ENCODE data around the gene VPS35L. TPM values are rescaled to one million over a fixed set of nuclear protein-coding genes. Genes with fewer than 3 reads are reported as not detected.

VPS35L gene
- total RNA-seq, 2 donors from 2014 or later, result 37.6 to 47.6 TPM

GRCh38 chr16:19588661-19589060 lies 33.2 kb downstream of the VPS35L start:
- no peaks in the 10 kb centered on the region for H3K27me3 Mint-ChIP-seq
- H3K9me3 ChIP-seq (ENCODE audit: control insufficient read depth, low read length, poor library complexity, severe bottlenecking), result no peaks in the 10 kb centered on the region
- peaks cover 2% of the 10 kb centered on the region for H3K36me3 Mint-ChIP-seq (ENCODE audit: low read depth)
- H3K4me3 Mint-ChIP-seq, result no peak overlapping the region
- DNase-seq (no peak), ATAC-seq (no peak)
- H3K27ac Mint-ChIP-seq, result no peak overlapping the region
- H3K4me1 Mint-ChIP-seq, result peaks cover 5% of the 10 kb centered on the region

- Mint-ChIP-seq H3K27ac (no peak overlapping the region), H3K4me1 (peaks cover 3% of the 10 kb centered on the region), H3K36me3 (ENCODE audit: low read depth) (no peaks in the 10 kb centered on the region), H3K4me3 (no peak overlapping the region), H3K27me3 (no peaks in the 10 kb centered on the region)
- H3K9me3 ChIP-seq (ENCODE audit: control insufficient read depth, low read length, poor library complexity, severe bottlenecking), result no peaks in the 10 kb centered on the region
- DNase-seq (no peak), ATAC-seq (no peak)
Measured at GRCh38 chr16:19589106-19589505, 33.6 kb downstream of the VPS35L start.

GRCh38 chr16:19589771-19590302 lies 34.3 kb downstream of the VPS35L start:
- no peak overlapping the region for H3K27ac Mint-ChIP-seq

GRCh38 chr16:19595043-19595767 lies 39.7 kb downstream of the VPS35L start:
- ATAC-seq (no peak), DNase-seq (no peak)
- Mint-ChIP-seq H3K27me3 (no peaks in the 10 kb centered on the region), H3K36me3 (ENCODE audit: low read depth) (peaks cover 7% of the 10 kb centered on the region), H3K4me1 (peaks cover 2% of the 10 kb centered on the region), H3K27ac (peak overlapping the region; percentile 45), H3K4me3 (no peak overlapping the region)
- H3K9me3 ChIP-seq (ENCODE audit: control insufficient read depth, low read length, poor library complexity, severe bottlenecking), result no peaks in the 10 kb centered on the region

More at GRCh38 chr16:19589771-19590302, 34.3 kb downstream of the VPS35L start:
- Mint-ChIP-seq H3K4me1 (peaks cover 3% of the 10 kb centered on the region), H3K27me3 (no peaks in the 10 kb centered on the region), H3K4me3 (no peak overlapping the region), H3K36me3 (ENCODE audit: low read depth) (peaks cover 2% of the 10 kb centered on the region)
- ATAC-seq, result no peak
- H3K9me3 ChIP-seq (ENCODE audit: control insufficient read depth, low read length, poor library complexity, severe bottlenecking), result no peaks in the 10 kb centered on the region
- DNase-seq, result no peak

GRCh38 chr16:19598805-19599510 lies 43.5 kb downstream of the VPS35L start:
- Mint-ChIP-seq H3K4me3 (no peak overlapping the region), H3K4me1 (peaks cover 2% of the 10 kb centered on the region), H3K36me3 (ENCODE audit: low read depth) (peaks cover 10% of the 10 kb centered on the region), H3K27ac (no peak overlapping the region), H3K27me3 (no peaks in the 10 kb centered on the region)
- ATAC-seq (no peak), DNase-seq (no peak)
- H3K9me3 ChIP-seq (ENCODE audit: control insufficient read depth, low read length, poor library complexity, severe bottlenecking), result no peaks in the 10 kb centered on the region

- Mint-ChIP-seq H3K27me3 (no peaks in the 10 kb centered on the region), H3K27ac (no peak overlapping the region), H3K4me3 (no peak overlapping the region), H3K4me1 (no peaks in the 10 kb centered on the region), H3K36me3 (ENCODE audit: low read depth) (peaks cover 5% of the 10 kb centered on the region)
- no peak for ATAC-seq
- no peak for DNase-seq
- H3K9me3 ChIP-seq (ENCODE audit: control insufficient read depth, low read length, poor library complexity, severe bottlenecking), result no peaks in the 10 kb centered on the region
Measured at GRCh38 chr16:19599968-19600716, 44.6 kb downstream of the VPS35L start.

- no peaks in the 10 kb centered on the region for H3K4me1 Mint-ChIP-seq
- peaks cover 5% of the 10 kb centered on the region for H3K36me3 Mint-ChIP-seq (ENCODE audit: low read depth)
- H3K4me3 Mint-ChIP-seq, result no peak overlapping the region
- no peaks in the 10 kb centered on the region for H3K27me3 Mint-ChIP-seq
- H3K27ac Mint-ChIP-seq, result no peak overlapping the region
- ATAC-seq (no peak), DNase-seq (peak in 1 of 3 donors; percentile 18)
- H3K9me3 ChIP-seq (ENCODE audit: control insufficient read depth, low read length, poor library complexity, severe bottlenecking), result no peaks in the 10 kb centered on the region
Measured at GRCh38 chr16:19601083-19601976, 45.8 kb downstream of the VPS35L start.

GRCh38 chr16:19604911-19605310 lies 49.4 kb downstream of the VPS35L start:
- H3K4me3 Mint-ChIP-seq, result no peak overlapping the region
- peaks cover 10% of the 10 kb centered on the region for H3K36me3 Mint-ChIP-seq (ENCODE audit: low read depth)
- no peak for DNase-seq
- ATAC-seq, result no peak
- no peaks in the 10 kb centered on the region for H3K4me1 Mint-ChIP-seq
- no peaks in the 10 kb centered on the region for H3K27me3 Mint-ChIP-seq
- no peak overlapping the region for H3K27ac Mint-ChIP-seq
- no peaks in the 10 kb centered on the region for H3K9me3 ChIP-seq (ENCODE audit: control insufficient read depth, low read length, poor library complexity, severe bottlenecking)

- Mint-ChIP-seq H3K4me1 (no peaks in the 10 kb centered on the region), H3K27me3 (no peaks in the 10 kb centered on the region), H3K27ac (no peak overlapping the region), H3K4me3 (no peak overlapping the region), H3K36me3 (ENCODE audit: low read depth) (peaks cover 11% of the 10 kb centered on the region)
- DNase-seq, result no peak
- no peak for ATAC-seq
- no peaks in the 10 kb centered on the region for H3K9me3 ChIP-seq (ENCODE audit: control insufficient read depth, low read length, poor library complexity, severe bottlenecking)
Measured at GRCh38 chr16:19605701-19606100, 50.2 kb downstream of the VPS35L start.

- peaks cover 12% of the 10 kb centered on the region for H3K36me3 Mint-ChIP-seq (ENCODE audit: low read depth)
- H3K4me3 Mint-ChIP-seq, result no peak overlapping the region
- no peak overlapping the region for H3K27ac Mint-ChIP-seq
- no peaks in the 10 kb centered on the region for H3K4me1 Mint-ChIP-seq
- no peaks in the 10 kb centered on the region for H3K27me3 Mint-ChIP-seq
- ATAC-seq (no peak), DNase-seq (no peak)
- no peaks in the 10 kb centered on the region for H3K9me3 ChIP-seq (ENCODE audit: control insufficient read depth, low read length, poor library complexity, severe bottlenecking)
Measured at GRCh38 chr16:19607616-19608280, 52.2 kb downstream of the VPS35L start.

- H3K9me3 ChIP-seq (ENCODE audit: control insufficient read depth, low read length, poor library complexity, severe bottlenecking), result no peaks in the 10 kb centered on the region
- Mint-ChIP-seq H3K27me3 (no peaks in the 10 kb centered on the region), H3K36me3 (ENCODE audit: low read depth) (peaks cover 12% of the 10 kb centered on the region), H3K4me1 (no peaks in the 10 kb centered on the region), H3K27ac (no peak overlapping the region), H3K4me3 (no peak overlapping the region)
- ATAC-seq (no peak), DNase-seq (no peak)
Measured at GRCh38 chr16:19609359-19609758, 53.9 kb downstream of the VPS35L start.

GRCh38 chr16:19610200-19610599 lies 54.7 kb downstream of the VPS35L start:
- no peak overlapping the region for H3K4me3 Mint-ChIP-seq
- no peaks in the 10 kb centered on the region for H3K27me3 Mint-ChIP-seq
- ATAC-seq, result no peak
- peaks cover 12% of the 10 kb centered on the region for H3K36me3 Mint-ChIP-seq (ENCODE audit: low read depth)
- H3K9me3 ChIP-seq (ENCODE audit: control insufficient read depth, low read length, poor library complexity, severe bottlenecking), result no peaks in the 10 kb centered on the region
- DNase-seq, result no peak
- H3K4me1 Mint-ChIP-seq, result no peaks in the 10 kb centered on the region
- H3K27ac Mint-ChIP-seq, result peak overlapping the region; percentile 60
